Breast epithelium (tissue), 3 donors: ENCODE measurements around the gene CHEK2.

Source experiments
- POLR2AphosphoS5 ChIP-seq, 3 donors: sonication (generic); formaldehyde crosslinking; IDR thresholded peaks; one replicate each; pipeline ENCODE4 v1.6.1; 2017; ENCODE audit warnings: antibody characterized with exemption in 3 of 3
- TF ChIP-seq, protein P1 (sequence below), 3 donors: fragments of 450-650 bp; IDR thresholded peaks; one replicate each; pipeline ENCODE4 v1.5.1; 2016 to 2017; ENCODE audit warnings: antibody characterized with exemption in 3 of 3, mild to moderate bottlenecking in 3 of 3, moderate library complexity in 3 of 3

DNA sequence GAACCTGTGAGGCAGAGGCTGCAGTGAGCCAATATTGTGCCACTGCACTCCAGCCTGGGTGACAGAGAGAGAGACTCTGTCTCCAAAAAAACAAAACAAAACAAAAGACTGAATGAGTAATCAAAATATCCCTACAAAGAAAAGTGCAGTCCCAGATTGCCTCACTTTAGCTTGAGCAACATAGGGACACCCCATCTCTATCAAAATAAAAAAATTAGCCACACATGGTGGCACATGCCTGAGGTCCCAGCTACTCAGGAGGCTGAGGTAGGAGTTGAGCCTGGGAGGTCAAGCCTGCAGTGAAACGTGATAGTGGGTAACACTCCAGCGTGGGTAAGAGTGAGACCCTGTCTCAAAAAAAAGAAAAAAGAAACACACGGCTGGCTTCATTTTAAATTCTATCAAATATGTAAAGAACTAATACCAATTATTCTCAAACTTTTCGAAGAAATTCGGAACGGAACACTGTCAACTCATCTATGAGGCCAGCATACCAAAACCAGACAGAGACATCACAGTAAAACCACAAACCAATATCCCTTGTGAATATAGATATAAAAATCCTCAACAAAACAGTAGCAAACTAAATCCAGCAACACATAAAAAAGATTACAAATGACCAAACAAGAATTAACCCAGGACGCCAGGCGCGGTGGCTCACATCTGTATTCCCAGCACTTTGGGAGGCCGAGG is 12.9 kb downstream of the CHEK2 start:
- TF ChIP-seq, protein P1, sequence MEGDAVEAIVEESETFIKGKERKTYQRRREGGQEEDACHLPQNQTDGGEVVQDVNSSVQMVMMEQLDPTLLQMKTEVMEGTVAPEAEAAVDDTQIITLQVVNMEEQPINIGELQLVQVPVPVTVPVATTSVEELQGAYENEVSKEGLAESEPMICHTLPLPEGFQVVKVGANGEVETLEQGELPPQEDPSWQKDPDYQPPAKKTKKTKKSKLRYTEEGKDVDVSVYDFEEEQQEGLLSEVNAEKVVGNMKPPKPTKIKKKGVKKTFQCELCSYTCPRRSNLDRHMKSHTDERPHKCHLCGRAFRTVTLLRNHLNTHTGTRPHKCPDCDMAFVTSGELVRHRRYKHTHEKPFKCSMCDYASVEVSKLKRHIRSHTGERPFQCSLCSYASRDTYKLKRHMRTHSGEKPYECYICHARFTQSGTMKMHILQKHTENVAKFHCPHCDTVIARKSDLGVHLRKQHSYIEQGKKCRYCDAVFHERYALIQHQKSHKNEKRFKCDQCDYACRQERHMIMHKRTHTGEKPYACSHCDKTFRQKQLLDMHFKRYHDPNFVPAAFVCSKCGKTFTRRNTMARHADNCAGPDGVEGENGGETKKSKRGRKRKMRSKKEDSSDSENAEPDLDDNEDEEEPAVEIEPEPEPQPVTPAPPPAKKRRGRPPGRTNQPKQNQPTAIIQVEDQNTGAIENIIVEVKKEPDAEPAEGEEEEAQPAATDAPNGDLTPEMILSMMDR (IDR thresholded peaks at IDR 0.05) = no peak
- TF ChIP-seq POLR2AphosphoS5 (IDR thresholded peaks at IDR 0.05) = no peak
